ENCODE data around the gene HIF1A. TPM values are rescaled to one million over a fixed set of nuclear protein-coding genes. Genes with fewer than 3 reads are reported as not detected.
"Not testable (repeated sequence)": the region's sequence is repeated elsewhere in the genome, so short reads cannot be mapped to it uniquely, and the experiment has no call there.

The HIF1A gene
- total and polyA plus RNA-seq, 2 of the 13 experiments (the other 11 are each of a cell fraction or from before 2014, with no cell fraction given): 41.0 to 126 TPM

DNA sequence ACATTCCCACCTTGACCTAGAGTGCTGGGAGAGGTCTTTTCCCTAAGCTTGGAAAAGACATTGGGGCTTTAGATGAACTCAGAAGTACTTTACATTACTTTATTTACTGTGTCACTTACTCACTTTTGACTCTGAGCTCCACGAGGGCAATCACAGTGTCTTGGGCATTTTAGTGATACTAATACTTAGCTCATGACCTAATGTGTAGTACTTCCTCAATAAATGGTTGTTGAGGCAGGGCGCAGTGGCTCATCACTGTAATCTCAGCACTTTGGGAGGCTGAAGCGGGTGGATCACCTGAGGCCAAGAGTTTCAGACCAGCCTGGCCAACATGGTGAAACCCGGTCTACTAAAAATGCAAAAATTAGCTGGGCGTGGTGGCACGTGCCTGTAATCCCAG, 47.1 kb downstream of the HIF1A start (continued):
- TF ChIP-seq ZNF33B (CRISPR knock-in tag; IDR thresholded peaks at IDR 0.05): no peak
- TF ChIP-seq HMG20A (CRISPR knock-in tag; IDR thresholded peaks at IDR 0.05; ENCODE audit: borderline replicate concordance): no peak

- no peak overlapping the region for H3K9ac ChIP-seq (ENCODE audit: insufficient read depth, low read depth, low read length)
- H4K20me1 ChIP-seq (ENCODE audit: insufficient read depth, low read length): no peaks in the 10 kb centered on the region
- FAIRE-seq (no peak), ATAC-seq (no peak), DNase-seq (ENCODE audit: low spot score) (no peak)
- POLR2A ChIA-PET: no interaction called here
- H3K27ac ChIP-seq (ENCODE audit: extremely low read length, insufficient read depth, low read length): no peak overlapping the region
- intact Hi-C loops (cut with micrococcal nuclease; ENCODE audit: unreplicated experiment): no loop called here
- H3K4me3 ChIP-seq (replicated peaks in 1 of 3; ENCODE audit: insufficient read depth in 1 of 3, low read depth in 2 of 3, low read length in 3 of 3): no peak overlapping the region
- no TSS peak for BruUV-seq (replicated peaks)
- no peak overlapping the region for H3K4me2 ChIP-seq (ENCODE audit: low read depth, low read length)
- H3K27me3 ChIP-seq (ENCODE audit: control insufficient read depth in 1 of 2, insufficient read depth in 2 of 2, low read length in 2 of 2): no peaks in the 10 kb centered on the region
- in situ Hi-C loops (cut with HindIII; ENCODE audit: extremely low pct_ligation_motif_present, low pct_unique_long_range_greater_than_20kb): no loop called here
- whole genome bisulfite sequencing (ENCODE audit: low lambda C conversion rate): 99% methylated on average over 5 of the region's 5 CpGs
- peaks cover 8 to 74% of the 10 kb centered on the region in 2 experiments for H3K36me3 ChIP-seq (replicated peaks in 1 of 2; ENCODE audit: control insufficient read depth in 1 of 2, insufficient read depth in 2 of 2, low read length in 2 of 2)
- CTCF ChIA-PET (ENCODE audit: low intra/inter-chr PET ratio, low total read pairs): no interaction called here
- H3K79me2 ChIP-seq (ENCODE audit: insufficient read depth, low read length): no peaks in the 10 kb centered on the region
- no peak overlapping the region for H2AFZ ChIP-seq (ENCODE audit: low read length)
- H3K9me3 ChIP-seq (ENCODE audit: low read length): no peaks in the 10 kb centered on the region
- peaks cover 4% of the 10 kb centered on the region for H3K4me1 ChIP-seq (ENCODE audit: insufficient read depth, low read length)
- TF ChIP-seq ZKSCAN5 (CRISPR knock-in tag; IDR thresholded peaks at IDR 0.05) (no peak), ZMYM4 (CRISPR knock-in tag; IDR thresholded peaks at IDR 0.05) (no peak), ZNF367 (CRISPR knock-in tag; IDR thresholded peaks at IDR 0.05; ENCODE audit: borderline replicate concordance) (no peak), KDM4B (CRISPR knock-in tag; IDR thresholded peaks at IDR 0.05) (no peak), ZNF557 (CRISPR knock-in tag; IDR thresholded peaks at IDR 0.05) (no peak), HMG20A (CRISPR knock-in tag; IDR thresholded peaks at IDR 0.05; ENCODE audit: borderline replicate concordance) (no peak), ATF2 (CRISPR knock-in tag; IDR thresholded peaks at IDR 0.05) (no peak), RFXAP (CRISPR knock-in tag; IDR thresholded peaks at IDR 0.05; ENCODE audit: borderline replicate concordance) (no peak), ZUFSP (CRISPR knock-in tag; IDR thresholded peaks at IDR 0.05; ENCODE audit: borderline replicate concordance) (no peak), NKX3-1 (CRISPR knock-in tag; IDR thresholded peaks at IDR 0.05) (no peak)
- TF ChIP-seq, protein P1, sequence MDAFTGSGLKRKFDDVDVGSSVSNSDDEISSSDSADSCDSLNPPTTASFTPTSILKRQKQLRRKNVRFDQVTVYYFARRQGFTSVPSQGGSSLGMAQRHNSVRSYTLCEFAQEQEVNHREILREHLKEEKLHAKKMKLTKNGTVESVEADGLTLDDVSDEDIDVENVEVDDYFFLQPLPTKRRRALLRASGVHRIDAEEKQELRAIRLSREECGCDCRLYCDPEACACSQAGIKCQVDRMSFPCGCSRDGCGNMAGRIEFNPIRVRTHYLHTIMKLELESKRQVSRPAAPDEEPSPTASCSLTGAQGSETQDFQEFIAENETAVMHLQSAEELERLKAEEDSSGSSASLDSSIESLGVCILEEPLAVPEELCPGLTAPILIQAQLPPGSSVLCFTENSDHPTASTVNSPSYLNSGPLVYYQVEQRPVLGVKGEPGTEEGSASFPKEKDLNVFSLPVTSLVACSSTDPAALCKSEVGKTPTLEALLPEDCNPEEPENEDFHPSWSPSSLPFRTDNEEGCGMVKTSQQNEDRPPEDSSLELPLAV (CRISPR knock-in tag; conservative IDR thresholded peaks at IDR 0.05; ENCODE audit: low read depth): no peak
These were observed 48.9 kb downstream of the HIF1A start for GRCh38 chr14:61744238-61744637.

DNA sequence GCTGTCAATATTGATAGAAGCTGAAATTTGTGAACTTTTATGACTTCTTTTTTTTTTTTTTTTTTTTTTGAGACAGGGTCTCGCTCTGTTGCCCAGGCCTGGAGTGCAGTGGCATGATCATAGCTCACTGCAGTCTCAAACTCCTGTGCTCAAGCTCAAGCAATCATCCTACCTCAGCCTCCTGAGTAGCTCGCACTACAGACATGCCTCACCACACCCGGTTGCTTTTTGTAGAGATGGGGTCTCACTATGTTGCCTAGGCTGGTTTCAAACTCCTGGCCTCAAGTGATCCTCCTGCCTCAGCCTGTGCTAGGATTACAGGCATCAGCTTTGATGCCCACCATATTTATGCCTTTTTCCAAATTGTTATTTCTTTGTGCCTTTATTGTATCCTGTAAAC, 51.0 kb downstream of the HIF1A start:
- CTCF ChIA-PET (ENCODE audit: low intra/inter-chr PET ratio, low total read pairs); intact Hi-C loops (cut with micrococcal nuclease; ENCODE audit: unreplicated experiment); H3K4me2 ChIP-seq (ENCODE audit: low read depth, low read length); H3K9me3 ChIP-seq (ENCODE audit: low read length); H3K27me3 ChIP-seq (ENCODE audit: control insufficient read depth in 1 of 2, insufficient read depth in 2 of 2, low read length in 2 of 2); H3K79me2 ChIP-seq (ENCODE audit: insufficient read depth, low read length); H2AFZ ChIP-seq (ENCODE audit: low read length); in situ Hi-C loops (cut with HindIII; ENCODE audit: extremely low pct_ligation_motif_present, low pct_unique_long_range_greater_than_20kb); FAIRE-seq; ATAC-seq; DNase-seq (ENCODE audit: low spot score); H3K4me3 ChIP-seq (replicated peaks in 1 of 3; ENCODE audit: insufficient read depth in 1 of 3, low read depth in 2 of 3, low read length in 3 of 3); H4K20me1 ChIP-seq (ENCODE audit: insufficient read depth, low read length); H3K27ac ChIP-seq (ENCODE audit: extremely low read length, insufficient read depth, low read length); H3K9ac ChIP-seq (ENCODE audit: insufficient read depth, low read depth, low read length); BruUV-seq (replicated peaks): not testable (repeated sequence)
- 96% methylated on average over 3 of the region's 3 CpGs for WGBS (ENCODE audit: low lambda C conversion rate)
- Histone ChIP-seq H3K36me3 (replicated peaks in 1 of 2; ENCODE audit: control insufficient read depth in 1 of 2, insufficient read depth in 2 of 2, low read length in 2 of 2) (peaks cover 4 to 61% of the 10 kb centered on the region in 2 experiments), H3K4me1 (ENCODE audit: insufficient read depth, low read length) (peaks cover 13% of the 10 kb centered on the region)
- POLR2A ChIA-PET: interaction anchor here (1.8 kb wide), 1 partner anchor 16 kb away, joined by 11 read pairs; the partner anchor contains the start of gene SNAPC1

Measured in HepG2 (cell line).